IMR-90 (cell line): ENCODE data around the gene GOLGA8B. TPM values are rescaled to one million over a fixed set of nuclear protein-coding genes. Genes with fewer than 3 reads are reported as not detected.

Experiments
- microRNA-seq, 2 experiments: library from miRNA; stranded (forward) in 1 of 2; unstranded in 1 of 2; fragments of 10-50 nt in 1 of 2; fragments of <30 nt in 1 of 2; gene quantifications in 1 of 2; microRNA quantifications in 1 of 2; one replicate each; pipeline versions ENCODE3 to v1.1.0; 2013 to 2020; ENCODE audit not compliant: insufficient read depth in 1 of 2, insufficient read length in 1 of 2, unreplicated experiment in 1 of 2
- polyA plus RNA-seq, 3 experiments: library from polyadenylated mRNA; depleted of rRNA; stranded (reverse); fragments of >200 nt; gene quantifications; 2 replicates each; pipeline ENCODE4 v1.2.3, GENCODE V29; 2012; ENCODE audit warnings: low replicate concordance in 1 of 3
- small RNA-seq, 5 experiments: library from RNA; depleted of rRNA; stranded (forward); fragments of <200 nt; gene quantifications; one replicate each; pipeline ENCODE3, GENCODE V24; 2012
- total RNA-seq: library from RNA; depleted of rRNA; stranded (reverse); fragments of >200 nt; gene quantifications from 2 replicates; pipeline ENCODE4 v1.2.3, GENCODE V29; 2012; rRNA removed

Gene GOLGA8B
- total and polyA plus RNA-seq, 2 of the 4 experiments (the other 2 are of a cell fraction): 7.7 to 31.6 TPM

Small RNA genes within 50 kb of the gene (microRNA-seq; reads per million reads assigned to microRNA genes)
- gene RF00425 (ENCODE audit: insufficient read depth, insufficient read length): not detected

Small RNA genes within 50 kb of the gene (small RNA-seq; reads per million reads assigned to genes)
- 0 reads per million in 5 experiments for gene RF00425

Other genes starting within 250 kb of the GOLGA8B start
- gene SLC12A6, start 245.9 kb downstream of the GOLGA8B start, total RNA-seq: 10.0 and 10.2 TPM in 2 replicates
- gene SLC12A6, start 245.9 kb downstream of the GOLGA8B start, polyA plus RNA-seq (2012; rRNA removed): 6.9 and 7.7 TPM in 2 replicates
- 141 and 211 TPM in 2 replicates for gene NOP10, start 240.5 kb downstream of the GOLGA8B start, total RNA-seq
- gene NOP10, start 240.5 kb downstream of the GOLGA8B start, polyA plus RNA-seq (2012; rRNA removed): 444 and 468 TPM in 2 replicates
- not detected in 2 replicates for gene NUTM1, start 240.3 kb downstream of the GOLGA8B start, total RNA-seq
- not detected in 2 replicates for gene NUTM1, start 240.3 kb downstream of the GOLGA8B start, polyA plus RNA-seq (2012; rRNA removed)
- gene LPCAT4, start 216.5 kb downstream of the GOLGA8B start, total RNA-seq: 3.8 and 3.9 TPM in 2 replicates
- 44.4 and 57.5 TPM in 2 replicates for gene LPCAT4, start 216.5 kb downstream of the GOLGA8B start, polyA plus RNA-seq (2012; rRNA removed)
- gene GOLGA8A, start 145.8 kb downstream of the GOLGA8B start, total RNA-seq: 4.7 and 5.3 TPM in 2 replicates
- 21.4 and 33.8 TPM in 2 replicates for gene GOLGA8A, start 145.8 kb downstream of the GOLGA8B start, polyA plus RNA-seq (2012; rRNA removed)
- gene GJD2, start 171.3 kb upstream of the GOLGA8B start, total RNA-seq: not detected in 2 replicates
- not detected in 2 replicates for gene GJD2, start 171.3 kb upstream of the GOLGA8B start, polyA plus RNA-seq (2012; rRNA removed)
- 0.83 and 1.1 TPM in 2 replicates for gene ACTC1, start 211.9 kb upstream of the GOLGA8B start, total RNA-seq
- gene ACTC1, start 211.9 kb upstream of the GOLGA8B start, polyA plus RNA-seq (2012; rRNA removed): 1.9 and 2.8 TPM in 2 replicates